GM20000 (cell line): Measurements from ENCODE around the gene RCAN2.

Experiments used
- DNase-seq: peaks from one replicate; pipeline ENCODE4 v3.0.0; 2012; ENCODE audit warnings: low spot score
- CTCF ChIP-seq: IDR thresholded peaks from 2 replicates; pipeline ENCODE4 v1.5.1; 2012; ENCODE audit warnings: mild to moderate bottlenecking, control low read depth; ENCODE audit errors: extremely low read depth, missing control alignments

The RCAN2 gene

GRCh38 chr6:46507426-46507825 is 16.2 kb upstream of the RCAN2 start:
- no peak for DNase-seq

GRCh38 chr6:46505693-46506512 is 14.7 kb upstream of the RCAN2 start:
- no peak for DNase-seq
- TF ChIP-seq CTCF = no peak

More at GRCh38 chr6:46507426-46507825, 16.2 kb upstream of the RCAN2 start:
- no peak for TF ChIP-seq CTCF

- no peak for TF ChIP-seq CTCF
- no peak for DNase-seq
These were observed 13.0 kb upstream of the RCAN2 start for GRCh38 chr6:46504242-46504641.

GRCh38 chr6:46502486-46503119 is 11.4 kb upstream of the RCAN2 start:
- no peak for TF ChIP-seq CTCF
- no peak for DNase-seq

GRCh38 chr6:46501136-46502089 is 10.2 kb upstream of the RCAN2 start:
- DNase-seq = no peak

GRCh38 chr6:46500382-46500781 is 9.1 kb upstream of the RCAN2 start:
- no peak for DNase-seq
- no peak for TF ChIP-seq CTCF

More at GRCh38 chr6:46501136-46502089, 10.2 kb upstream of the RCAN2 start:
- TF ChIP-seq CTCF = no peak
